Fibroblast of mammary gland (primary cell): Measurements from ENCODE around the gene LHFPL2.

Experiments used
- DNase-seq: peaks from one replicate; pipeline ENCODE4 v3.0.0-alpha.2; 2010; ENCODE audit warnings: low read depth
- H3K4me3 ChIP-seq: 2 replicates; pipeline ENCODE4 v1.5.1; 2011; ENCODE audit warnings: low read depth, mild to moderate bottlenecking, low read length, moderate library complexity; ENCODE audit not compliant: control insufficient read depth
- TF ChIP-seq, protein P1 (sequence below): conservative IDR thresholded peaks from 2 replicates; pipeline ENCODE4 v1.5.1; 2011; ENCODE audit warnings: low read depth, low read length, inconsistent platforms; ENCODE audit not compliant: control insufficient read depth, insufficient read depth

LHFPL2 gene

DNA sequence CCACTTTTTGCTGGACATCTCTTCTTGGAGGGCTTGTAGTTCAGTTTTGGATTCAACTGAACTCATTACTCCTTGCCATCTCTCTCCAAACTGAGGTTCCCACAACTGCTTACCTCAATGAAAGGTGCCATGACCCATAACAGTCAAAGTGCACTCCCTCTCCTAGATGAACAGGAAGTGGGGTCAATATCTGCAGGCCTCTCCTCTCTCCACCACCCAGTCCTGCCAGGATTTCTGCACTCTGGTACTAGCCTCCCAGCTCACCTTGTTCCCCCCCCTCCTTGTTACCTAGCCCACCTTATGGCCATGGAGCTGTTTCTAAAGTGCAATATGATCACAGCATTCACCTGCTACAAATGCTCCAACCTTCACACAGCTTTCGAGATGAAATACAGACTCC lies 5.9 kb downstream of the LHFPL2 start:
- H3K4me3 ChIP-seq: no peak overlapping the region
- TF ChIP-seq, protein P1, sequence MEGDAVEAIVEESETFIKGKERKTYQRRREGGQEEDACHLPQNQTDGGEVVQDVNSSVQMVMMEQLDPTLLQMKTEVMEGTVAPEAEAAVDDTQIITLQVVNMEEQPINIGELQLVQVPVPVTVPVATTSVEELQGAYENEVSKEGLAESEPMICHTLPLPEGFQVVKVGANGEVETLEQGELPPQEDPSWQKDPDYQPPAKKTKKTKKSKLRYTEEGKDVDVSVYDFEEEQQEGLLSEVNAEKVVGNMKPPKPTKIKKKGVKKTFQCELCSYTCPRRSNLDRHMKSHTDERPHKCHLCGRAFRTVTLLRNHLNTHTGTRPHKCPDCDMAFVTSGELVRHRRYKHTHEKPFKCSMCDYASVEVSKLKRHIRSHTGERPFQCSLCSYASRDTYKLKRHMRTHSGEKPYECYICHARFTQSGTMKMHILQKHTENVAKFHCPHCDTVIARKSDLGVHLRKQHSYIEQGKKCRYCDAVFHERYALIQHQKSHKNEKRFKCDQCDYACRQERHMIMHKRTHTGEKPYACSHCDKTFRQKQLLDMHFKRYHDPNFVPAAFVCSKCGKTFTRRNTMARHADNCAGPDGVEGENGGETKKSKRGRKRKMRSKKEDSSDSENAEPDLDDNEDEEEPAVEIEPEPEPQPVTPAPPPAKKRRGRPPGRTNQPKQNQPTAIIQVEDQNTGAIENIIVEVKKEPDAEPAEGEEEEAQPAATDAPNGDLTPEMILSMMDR: no peak
- no peak for DNase-seq

DNA sequence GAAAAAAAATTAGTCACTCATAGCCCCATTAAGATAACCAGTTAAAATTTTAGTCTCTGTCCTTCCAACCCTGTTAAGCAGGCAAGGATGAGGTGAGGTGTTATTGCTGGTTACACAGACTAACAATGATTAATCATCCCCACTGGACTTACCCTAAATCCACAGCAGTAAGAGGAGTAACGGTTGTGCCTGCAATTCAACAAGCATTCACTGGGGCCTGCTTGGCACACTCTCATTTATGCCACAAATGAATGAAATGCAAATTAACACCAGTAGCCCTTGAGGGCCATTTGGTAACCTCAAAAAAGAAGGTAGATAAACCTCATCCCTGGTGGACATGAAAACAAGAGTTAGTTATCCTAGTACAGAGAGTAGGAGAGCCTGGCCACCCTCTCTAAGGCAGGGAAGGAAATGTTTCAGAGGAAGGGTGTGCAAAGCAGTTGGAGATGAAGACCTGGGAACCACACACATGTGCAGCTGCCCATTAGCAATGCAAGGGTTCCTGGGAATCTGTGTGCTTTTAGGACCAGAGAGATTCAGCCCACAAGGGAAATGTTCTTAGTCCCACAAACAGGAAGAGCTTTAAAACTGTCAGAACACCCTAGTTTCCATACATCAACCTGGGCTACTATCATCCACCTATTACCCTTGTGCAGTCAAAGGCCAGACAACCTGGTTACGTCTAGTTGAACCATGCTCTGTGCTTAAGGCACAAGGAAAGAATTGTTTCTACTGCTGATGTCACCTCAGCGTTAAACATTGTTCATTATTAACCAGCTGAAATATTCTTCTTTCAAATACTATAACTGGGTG lies 7.7 kb downstream of the LHFPL2 start:
- DNase-seq: peak; percentile 72
- TF ChIP-seq, protein P1: no peak
- no peak overlapping the region for H3K4me3 ChIP-seq

DNA sequence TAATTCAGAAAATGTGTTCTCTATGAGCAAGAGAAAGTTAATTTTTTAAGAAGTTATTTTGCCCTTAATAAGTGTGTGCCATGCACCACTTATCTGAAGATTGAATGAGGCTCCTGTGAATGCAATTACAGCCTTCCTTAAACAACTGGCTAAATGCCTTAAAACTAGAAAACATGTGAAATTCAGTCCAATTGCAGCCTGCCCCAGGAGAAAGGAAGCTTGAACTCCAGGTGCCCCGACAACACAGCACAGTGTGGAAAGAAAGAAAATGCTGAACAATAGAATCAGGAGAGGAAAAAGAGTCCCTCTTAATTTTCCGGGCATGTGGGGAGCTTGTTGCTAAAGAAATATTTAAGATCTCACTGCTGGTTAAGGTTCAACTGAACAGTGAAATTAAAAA lies 8.8 kb downstream of the LHFPL2 start:
- DNase-seq: no peak
- no peak overlapping the region for H3K4me3 ChIP-seq
- TF ChIP-seq, protein P1: no peak

DNA sequence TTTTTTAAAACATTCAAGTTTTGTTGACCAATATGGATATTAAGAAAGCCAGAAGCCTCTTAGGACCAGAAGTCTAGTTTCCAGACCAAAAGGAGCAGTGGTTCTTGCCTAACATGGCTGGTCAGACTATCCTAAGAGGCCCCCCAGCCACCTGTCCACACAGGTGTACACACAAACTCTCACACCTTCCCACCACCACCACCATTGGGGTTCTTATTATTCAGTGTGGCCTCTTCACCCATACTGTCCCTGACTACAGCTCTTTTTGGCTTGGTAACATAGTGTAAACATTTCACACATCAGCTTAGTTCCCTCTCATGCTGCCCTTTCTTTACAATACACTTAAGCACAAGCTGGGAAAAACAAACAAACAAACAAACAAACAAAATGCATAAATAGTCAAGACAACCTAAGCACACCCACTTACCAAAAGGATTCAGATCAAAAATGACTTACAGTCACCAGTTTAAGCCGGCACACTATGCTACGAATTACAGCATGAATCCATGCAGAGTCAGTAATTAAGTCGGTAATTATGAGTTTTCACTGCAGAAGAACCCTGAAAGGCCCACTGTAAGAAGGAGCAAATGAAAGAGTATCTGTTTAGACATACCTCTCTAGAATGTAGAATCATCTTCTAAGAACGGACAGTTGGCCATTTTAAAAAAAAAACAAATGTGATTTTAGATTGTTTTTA lies 9.5 kb downstream of the LHFPL2 start:
- no peak overlapping the region for H3K4me3 ChIP-seq
- TF ChIP-seq, protein P1: no peak
- DNase-seq: peak; percentile 22

DNA sequence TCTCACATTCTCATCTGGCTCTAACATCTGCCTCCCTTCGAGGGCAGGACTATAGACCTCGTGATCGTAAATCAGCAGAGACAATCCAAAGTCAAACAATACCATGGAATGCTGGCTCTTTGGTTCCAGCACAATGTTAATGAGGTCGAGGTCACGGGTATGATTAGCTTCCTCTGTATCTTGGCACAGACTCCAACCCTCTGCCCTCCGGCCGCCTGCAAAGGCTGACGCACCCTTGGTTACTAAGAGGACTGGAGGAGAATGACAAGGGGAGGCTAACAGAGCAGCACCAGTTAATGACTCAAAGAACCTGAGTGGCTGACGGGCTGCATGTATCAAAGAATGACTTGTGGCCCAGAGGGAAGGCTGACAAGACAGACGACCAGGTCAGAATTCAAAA lies 10.1 kb downstream of the LHFPL2 start:
- TF ChIP-seq, protein P1: no peak
- DNase-seq: peak; percentile 98
- H3K4me3 ChIP-seq: no peak overlapping the region

DNA sequence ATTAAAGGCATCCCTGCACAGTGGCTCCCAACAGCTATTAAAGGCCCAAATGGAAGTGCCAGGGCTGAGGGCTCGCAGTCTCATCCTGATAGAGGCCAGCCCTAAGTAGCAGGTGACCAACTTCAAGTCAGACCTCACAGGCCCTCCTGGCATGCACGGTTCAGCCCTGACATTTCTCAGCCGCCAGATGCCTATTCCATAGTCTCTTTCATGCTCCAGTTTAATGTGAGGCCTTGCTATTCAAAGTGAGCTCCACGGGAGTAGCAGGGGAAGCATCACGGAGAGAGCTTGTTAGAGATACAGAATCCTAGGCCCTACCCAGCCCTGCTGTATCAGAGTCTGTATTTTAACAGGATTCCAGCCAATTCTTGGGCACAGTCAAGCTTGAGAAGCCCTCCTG lies 11.1 kb downstream of the LHFPL2 start:
- no peak overlapping the region for H3K4me3 ChIP-seq
- DNase-seq: no peak
- TF ChIP-seq, protein P1: no peak
